Panc1 (cell line): ENCODE measurements around the gene HSP90AB1. TPM values are rescaled to one million over a fixed set of nuclear protein-coding genes. Genes with fewer than 3 reads are reported as not detected.

Source experiments
- ATAC-seq: fragments of 200-7000 bp; cut with Tn5 transposase; 2 replicates; pipeline ENCODE4 v1.9.1; 2020; ENCODE audit warnings: mild to moderate bottlenecking, moderate library complexity
- BruUV-seq: library from RNA; stranded (reverse); fragments of 400-500 nt; replicated peaks from 2 replicates; lab custom pipeline; 2021; lab: Mats Ljungman, UMichigan
- CTCF ChIA-PET: fragments of 300-600 bp; sonication (Branson Sonifier 250); formaldehyde crosslinking; loops from one replicate; lab custom pipeline; 2022; ENCODE audit warnings: antibody characterized with exemption; lab: Charles Lee
- POLR2A ChIA-PET: fragments of 300-600 bp; sonication (Branson Sonifier 250); formaldehyde crosslinking; loops from one replicate; lab custom pipeline; 2022; ENCODE audit warnings: antibody characterized with exemption; lab: Charles Lee
- DNase-seq: peaks from one replicate; pipeline ENCODE4 v3.0.0-alpha.2; 2010; ENCODE audit warnings: low read depth, low spot score
- H3K27ac ChIP-seq: 2 replicates; pipeline ENCODE4 v1.5.1; 2011; ENCODE audit warnings: mild to moderate bottlenecking, low read length, inconsistent platforms
- H3K27me3 ChIP-seq: fragments of 200-500 bp; sonication (Bioruptor generic); 2 replicates; pipeline ENCODE4 v1.6.0; 2014; ENCODE audit warnings: low read length, inconsistent platforms; ENCODE audit not compliant: control insufficient read depth, insufficient read depth
- H3K36me3 ChIP-seq: fragments of 200-500 bp; sonication (Bioruptor generic); 2 replicates; pipeline ENCODE4 v1.5.1; 2014; ENCODE audit warnings: inconsistent platforms, mild to moderate bottlenecking, low read length, moderate library complexity; ENCODE audit not compliant: control insufficient read depth, insufficient read depth
- H3K4me1 ChIP-seq: 2 replicates; pipeline ENCODE4 v1.5.1; 2011; ENCODE audit warnings: inconsistent platforms, mild to moderate bottlenecking, low read length, moderate library complexity; ENCODE audit not compliant: control insufficient read depth, insufficient read depth
- H3K4me3 ChIP-seq, 2 experiments: 2 replicates each; pipeline ENCODE4 v1.5.1; 2011 to 2012; ENCODE audit warnings: low read depth in 2 of 2, low read length in 2 of 2, mild to moderate bottlenecking in 2 of 2, inconsistent platforms in 1 of 2, moderate library complexity in 1 of 2
- H3K9me3 ChIP-seq: fragments of 200-500 bp; sonication (Bioruptor generic); 2 replicates; pipeline ENCODE4 v1.5.1; 2014; ENCODE audit warnings: low read depth, mild to moderate bottlenecking, inconsistent platforms, low read length, moderate library complexity; ENCODE audit not compliant: control insufficient read depth, insufficient read depth
- POLR2AphosphoS5 ChIP-seq: IDR thresholded peaks from 2 replicates; pipeline ENCODE4 v1.6.1; 2012; ENCODE audit warnings: mild to moderate bottlenecking, low read depth, low read length, moderate library complexity
- SIN3A ChIP-seq: IDR thresholded peaks from 2 replicates; pipeline ENCODE4 v1.6.1; 2012; ENCODE audit warnings: low read depth, mild to moderate bottlenecking, low read length, moderate library complexity, borderline replicate concordance; ENCODE audit not compliant: insufficient read depth
- TCF7L2 ChIP-seq: IDR thresholded peaks from 2 replicates; pipeline ENCODE4 v1.6.1; 2011; ENCODE audit warnings: mild to moderate bottlenecking, low read depth, low read length, inconsistent platforms
- in situ Hi-C: cut with HindIII; loops from 2 replicates; pipeline ENCODE4 v1.10.0; 2016; ENCODE audit warnings: low sequenced_read_pairs, low pct_unique_long_range_greater_than_20kb
- intact Hi-C: fragments of 100-400 bp; cut with micrococcal nuclease; formaldehyde crosslinking; loops from one replicate; pipeline ENCODE4 v1.10.0; 2022; ENCODE audit not compliant: unreplicated experiment
- total RNA-seq: library from RNA; stranded (reverse); gene quantifications from one replicate; pipeline ENCODE4 v1.2.1, GENCODE V29; 2021; ENCODE audit not compliant: unreplicated experiment
- TF ChIP-seq, protein P1 (sequence below): fragments of 450-650 bp; IDR thresholded peaks from 2 replicates; pipeline ENCODE4 v1.5.1; 2017; ENCODE audit warnings: mild to moderate bottlenecking
- TF ChIP-seq, protein P2 (sequence below), 2 experiments: IDR thresholded peaks; 2 replicates each; pipeline ENCODE4 v1.6.1; 2011 to 2012; ENCODE audit warnings: low read depth in 2 of 2, control low read depth in 1 of 2, low read length in 1 of 2, mild to moderate bottlenecking in 1 of 2, moderate library complexity in 1 of 2; ENCODE audit not compliant: insufficient read depth in 1 of 2

HSP90AB1 gene
- total RNA-seq, 1 experiment from 2014 or later, result 1,253 TPM

DNA sequence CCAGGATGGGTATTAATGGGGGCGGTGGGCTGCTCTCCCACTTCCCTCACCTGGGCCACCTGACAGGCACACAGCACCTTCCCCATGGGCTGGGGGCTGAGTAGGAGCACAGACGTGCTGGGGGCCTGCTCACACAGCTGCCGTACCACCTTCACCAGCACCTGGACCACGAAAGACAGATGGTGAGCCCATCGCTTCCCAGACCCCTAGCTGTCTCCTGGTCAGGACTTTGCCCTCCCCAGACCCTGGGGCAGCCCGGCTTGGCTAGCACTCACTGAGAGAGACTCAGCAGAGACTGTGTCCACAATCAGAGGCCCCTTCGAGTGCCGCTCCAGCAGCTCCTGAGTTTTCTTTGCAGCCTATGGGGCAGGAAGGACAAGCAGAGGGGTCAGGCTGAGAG lies 54.2 kb downstream of the HSP90AB1 start:
- BruUV-seq, result no TSS peak
- DNase-seq, result no peak
- intact Hi-C loops, result no loop called here
- Histone ChIP-seq H3K4me1 (peaks cover 8% of the 10 kb centered on the region; the same call in 1 of the 2 replicates), H3K36me3 (no peaks in the 10 kb centered on the region), H3K9me3 (no peaks in the 10 kb centered on the region), H3K4me3 (no peak overlapping the region), H3K27me3 (peaks cover 10% of the 10 kb centered on the region), H3K27ac (no peak overlapping the region)
- in situ Hi-C loops, result no loop called here
- ATAC-seq, result no peak
- TF ChIP-seq, protein P1, sequence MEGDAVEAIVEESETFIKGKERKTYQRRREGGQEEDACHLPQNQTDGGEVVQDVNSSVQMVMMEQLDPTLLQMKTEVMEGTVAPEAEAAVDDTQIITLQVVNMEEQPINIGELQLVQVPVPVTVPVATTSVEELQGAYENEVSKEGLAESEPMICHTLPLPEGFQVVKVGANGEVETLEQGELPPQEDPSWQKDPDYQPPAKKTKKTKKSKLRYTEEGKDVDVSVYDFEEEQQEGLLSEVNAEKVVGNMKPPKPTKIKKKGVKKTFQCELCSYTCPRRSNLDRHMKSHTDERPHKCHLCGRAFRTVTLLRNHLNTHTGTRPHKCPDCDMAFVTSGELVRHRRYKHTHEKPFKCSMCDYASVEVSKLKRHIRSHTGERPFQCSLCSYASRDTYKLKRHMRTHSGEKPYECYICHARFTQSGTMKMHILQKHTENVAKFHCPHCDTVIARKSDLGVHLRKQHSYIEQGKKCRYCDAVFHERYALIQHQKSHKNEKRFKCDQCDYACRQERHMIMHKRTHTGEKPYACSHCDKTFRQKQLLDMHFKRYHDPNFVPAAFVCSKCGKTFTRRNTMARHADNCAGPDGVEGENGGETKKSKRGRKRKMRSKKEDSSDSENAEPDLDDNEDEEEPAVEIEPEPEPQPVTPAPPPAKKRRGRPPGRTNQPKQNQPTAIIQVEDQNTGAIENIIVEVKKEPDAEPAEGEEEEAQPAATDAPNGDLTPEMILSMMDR, result no peak
- TF ChIP-seq SIN3A, result no peak
- TF ChIP-seq POLR2AphosphoS5, result no peak
- TF ChIP-seq TCF7L2, result no peak
- TF ChIP-seq, protein P2, sequence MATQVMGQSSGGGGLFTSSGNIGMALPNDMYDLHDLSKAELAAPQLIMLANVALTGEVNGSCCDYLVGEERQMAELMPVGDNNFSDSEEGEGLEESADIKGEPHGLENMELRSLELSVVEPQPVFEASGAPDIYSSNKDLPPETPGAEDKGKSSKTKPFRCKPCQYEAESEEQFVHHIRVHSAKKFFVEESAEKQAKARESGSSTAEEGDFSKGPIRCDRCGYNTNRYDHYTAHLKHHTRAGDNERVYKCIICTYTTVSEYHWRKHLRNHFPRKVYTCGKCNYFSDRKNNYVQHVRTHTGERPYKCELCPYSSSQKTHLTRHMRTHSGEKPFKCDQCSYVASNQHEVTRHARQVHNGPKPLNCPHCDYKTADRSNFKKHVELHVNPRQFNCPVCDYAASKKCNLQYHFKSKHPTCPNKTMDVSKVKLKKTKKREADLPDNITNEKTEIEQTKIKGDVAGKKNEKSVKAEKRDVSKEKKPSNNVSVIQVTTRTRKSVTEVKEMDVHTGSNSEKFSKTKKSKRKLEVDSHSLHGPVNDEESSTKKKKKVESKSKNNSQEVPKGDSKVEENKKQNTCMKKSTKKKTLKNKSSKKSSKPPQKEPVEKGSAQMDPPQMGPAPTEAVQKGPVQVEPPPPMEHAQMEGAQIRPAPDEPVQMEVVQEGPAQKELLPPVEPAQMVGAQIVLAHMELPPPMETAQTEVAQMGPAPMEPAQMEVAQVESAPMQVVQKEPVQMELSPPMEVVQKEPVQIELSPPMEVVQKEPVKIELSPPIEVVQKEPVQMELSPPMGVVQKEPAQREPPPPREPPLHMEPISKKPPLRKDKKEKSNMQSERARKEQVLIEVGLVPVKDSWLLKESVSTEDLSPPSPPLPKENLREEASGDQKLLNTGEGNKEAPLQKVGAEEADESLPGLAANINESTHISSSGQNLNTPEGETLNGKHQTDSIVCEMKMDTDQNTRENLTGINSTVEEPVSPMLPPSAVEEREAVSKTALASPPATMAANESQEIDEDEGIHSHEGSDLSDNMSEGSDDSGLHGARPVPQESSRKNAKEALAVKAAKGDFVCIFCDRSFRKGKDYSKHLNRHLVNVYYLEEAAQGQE (IDR thresholded peaks at IDR 0.05; ENCODE audit: insufficient read depth in 1 of 2, low read depth in 2 of 2, low read length in 1 of 2), result no peak
- ChIA-PET POLR2A (no interaction called here), CTCF (no interaction called here)

DNA sequence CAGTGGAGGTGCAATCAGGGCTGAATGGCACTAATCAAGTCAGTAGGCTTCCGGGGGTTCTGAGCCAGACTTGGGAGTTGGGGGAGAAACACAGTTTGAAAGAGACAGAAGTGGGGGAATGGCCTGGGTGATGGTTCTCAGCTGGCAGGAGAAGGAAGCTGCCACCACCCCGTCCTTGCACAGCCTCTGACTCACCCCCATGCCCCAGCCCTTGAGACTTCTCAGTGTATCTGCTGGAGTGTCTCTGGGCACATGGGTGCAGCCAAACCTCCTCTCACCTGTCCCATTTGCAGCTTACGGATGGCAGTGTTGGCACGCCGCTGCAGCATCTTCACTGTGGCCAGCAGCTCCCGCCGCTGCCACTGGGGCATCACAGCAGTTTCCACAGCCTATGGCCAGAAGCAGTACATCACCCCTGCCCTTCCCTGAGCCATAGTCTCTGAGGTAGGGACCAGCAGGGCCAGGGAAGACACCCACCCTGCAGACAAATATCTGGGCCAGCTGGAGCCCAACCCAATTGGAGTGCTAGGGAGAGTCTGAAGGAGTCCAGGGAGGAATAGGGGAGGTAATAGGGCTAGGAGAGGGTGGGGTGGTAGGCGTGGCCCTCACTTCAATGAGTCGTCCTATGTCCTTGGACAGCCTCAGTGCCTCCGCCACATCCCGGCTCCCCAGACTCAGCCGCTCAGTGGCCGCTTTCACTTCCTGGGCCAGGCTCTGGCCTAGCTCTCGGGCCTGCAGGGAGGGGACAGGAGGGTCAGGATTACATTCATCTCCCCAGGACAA lies 55.1 kb downstream of the HSP90AB1 start:
- in situ Hi-C loops (no loop called here), intact Hi-C loops (no loop called here)
- Histone ChIP-seq H3K4me1 (peaks cover 7% of the 10 kb centered on the region; the same call in 1 of the 2 replicates), H3K36me3 (no peaks in the 10 kb centered on the region), H3K4me3 (no peak overlapping the region), H3K27ac (no peak overlapping the region), H3K9me3 (no peaks in the 10 kb centered on the region), H3K27me3 (peaks cover 3% of the 10 kb centered on the region; the same call in 1 of the 2 replicates)
- TF ChIP-seq, protein P2 (IDR thresholded peaks at IDR 0.05; ENCODE audit: insufficient read depth in 1 of 2, low read depth in 2 of 2, low read length in 1 of 2), result no peak
- TF ChIP-seq, protein P1, result no peak
- TF ChIP-seq TCF7L2, result no peak
- no peak for TF ChIP-seq POLR2AphosphoS5
- TF ChIP-seq SIN3A, result no peak
- ChIA-PET CTCF (interaction anchor here (0.6 kb wide), 1 partner anchor 33 kb away, joined by 4 read pairs; no protein-coding TSS in a partner anchor), POLR2A (no interaction called here)
- no peak for DNase-seq
- no TSS peak for BruUV-seq
- no peak for ATAC-seq
